GM20000 (cell line): ENCODE data around the gene CCDC80.

ENCODE experiments used
- DNase-seq: peaks from one replicate; pipeline ENCODE4 v3.0.0; 2012; ENCODE audit warnings: low spot score
- TF ChIP-seq, protein P1 (sequence below): IDR thresholded peaks from 2 replicates; pipeline ENCODE4 v1.5.1; 2012; ENCODE audit warnings: mild to moderate bottlenecking, control low read depth; ENCODE audit errors: extremely low read depth, missing control alignments

CCDC80 gene

DNA sequence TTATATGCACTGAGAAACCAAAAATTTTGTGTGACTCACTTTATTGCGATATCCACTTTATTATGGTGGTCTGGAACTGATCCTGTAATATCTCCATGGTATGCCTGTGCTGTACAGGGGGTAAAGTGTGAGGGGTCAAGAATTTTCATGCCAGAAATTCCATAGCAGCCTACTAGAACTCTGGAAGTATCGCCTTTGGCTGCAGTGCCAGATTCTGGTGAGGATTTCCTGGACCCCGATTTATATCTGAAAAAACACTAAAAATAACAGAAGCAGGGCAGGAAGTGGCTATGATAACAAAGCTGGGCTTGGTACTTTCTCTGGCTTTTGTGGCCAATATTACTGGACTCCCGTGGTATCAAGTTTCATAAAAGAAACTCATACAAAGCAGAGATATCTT lies 36.4 kb downstream of the CCDC80 start:
- DNase-seq = no peak
- TF ChIP-seq, protein P1, sequence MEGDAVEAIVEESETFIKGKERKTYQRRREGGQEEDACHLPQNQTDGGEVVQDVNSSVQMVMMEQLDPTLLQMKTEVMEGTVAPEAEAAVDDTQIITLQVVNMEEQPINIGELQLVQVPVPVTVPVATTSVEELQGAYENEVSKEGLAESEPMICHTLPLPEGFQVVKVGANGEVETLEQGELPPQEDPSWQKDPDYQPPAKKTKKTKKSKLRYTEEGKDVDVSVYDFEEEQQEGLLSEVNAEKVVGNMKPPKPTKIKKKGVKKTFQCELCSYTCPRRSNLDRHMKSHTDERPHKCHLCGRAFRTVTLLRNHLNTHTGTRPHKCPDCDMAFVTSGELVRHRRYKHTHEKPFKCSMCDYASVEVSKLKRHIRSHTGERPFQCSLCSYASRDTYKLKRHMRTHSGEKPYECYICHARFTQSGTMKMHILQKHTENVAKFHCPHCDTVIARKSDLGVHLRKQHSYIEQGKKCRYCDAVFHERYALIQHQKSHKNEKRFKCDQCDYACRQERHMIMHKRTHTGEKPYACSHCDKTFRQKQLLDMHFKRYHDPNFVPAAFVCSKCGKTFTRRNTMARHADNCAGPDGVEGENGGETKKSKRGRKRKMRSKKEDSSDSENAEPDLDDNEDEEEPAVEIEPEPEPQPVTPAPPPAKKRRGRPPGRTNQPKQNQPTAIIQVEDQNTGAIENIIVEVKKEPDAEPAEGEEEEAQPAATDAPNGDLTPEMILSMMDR = no peak

DNA sequence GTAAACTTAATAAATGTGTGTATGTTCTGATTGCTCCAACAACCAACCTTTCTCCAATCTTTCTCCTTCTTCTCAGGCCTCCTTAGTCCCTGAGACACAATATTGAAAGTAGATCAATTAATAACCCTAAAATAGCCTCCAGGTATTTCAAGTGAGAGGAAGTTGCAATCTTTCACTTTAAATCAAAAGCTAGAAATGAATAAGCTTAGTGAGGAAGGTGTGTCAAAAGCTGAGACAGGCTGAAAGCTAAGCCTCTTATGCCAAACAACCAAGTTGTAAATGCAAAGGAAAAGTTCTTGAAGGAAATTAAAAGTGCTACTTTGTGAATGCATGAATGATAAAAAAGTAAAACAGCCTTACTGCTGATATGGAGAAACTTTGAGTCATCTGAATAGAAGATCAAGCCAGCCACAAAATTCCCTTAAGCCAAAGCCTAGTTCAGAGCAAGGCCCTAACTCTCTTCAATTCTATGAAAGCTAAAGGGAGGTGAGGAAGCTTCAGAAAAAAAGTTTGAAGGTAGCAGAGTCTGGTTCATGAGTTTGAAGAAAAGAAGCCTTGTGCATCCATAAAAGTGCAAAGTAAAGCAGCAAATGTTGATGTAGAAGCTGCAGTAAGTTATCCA lies 38.6 kb downstream of the CCDC80 start:
- DNase-seq = no peak
- TF ChIP-seq, protein P1 = no peak

DNA sequence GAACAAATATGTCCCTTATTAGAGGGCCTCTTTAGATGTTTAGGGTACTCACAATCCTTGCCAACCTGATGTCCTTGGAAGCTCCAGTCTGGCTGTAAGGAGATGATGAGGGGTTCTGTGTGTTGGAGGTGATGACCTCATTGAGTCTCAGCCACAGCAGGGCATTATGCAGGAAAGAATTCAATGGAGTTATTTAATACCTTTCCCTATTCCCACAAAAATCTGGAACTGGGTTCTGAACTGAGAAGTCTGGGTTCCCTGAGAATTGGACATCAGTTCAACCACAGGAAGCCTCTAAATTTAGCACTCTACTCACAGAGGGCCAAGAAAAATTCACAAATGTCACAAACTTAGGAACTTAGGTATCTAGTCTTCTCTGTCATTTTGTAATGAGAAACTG lies 42.2 kb downstream of the CCDC80 start:
- TF ChIP-seq, protein P1 = no peak
- no peak for DNase-seq

DNA sequence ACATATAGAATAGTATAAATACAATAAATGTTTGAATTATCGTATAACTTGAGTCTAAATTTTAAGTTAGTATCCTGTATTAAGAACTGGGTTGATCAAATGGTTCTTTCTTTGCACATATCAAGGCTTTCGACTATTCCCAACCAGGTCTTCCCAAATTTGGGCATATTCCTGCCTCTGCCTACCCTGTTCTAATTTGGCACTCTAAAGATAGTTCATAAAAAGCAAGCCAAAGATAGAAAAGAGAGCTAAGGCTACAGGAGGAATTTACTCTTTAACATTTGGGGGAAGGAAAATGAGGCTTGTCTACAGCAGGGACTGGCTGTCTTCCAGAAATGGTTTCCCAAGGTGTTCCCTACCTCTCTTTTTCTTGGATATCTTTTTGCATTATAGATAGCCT lies 43.0 kb downstream of the CCDC80 start:
- TF ChIP-seq, protein P1 = no peak
- no peak for DNase-seq

DNA sequence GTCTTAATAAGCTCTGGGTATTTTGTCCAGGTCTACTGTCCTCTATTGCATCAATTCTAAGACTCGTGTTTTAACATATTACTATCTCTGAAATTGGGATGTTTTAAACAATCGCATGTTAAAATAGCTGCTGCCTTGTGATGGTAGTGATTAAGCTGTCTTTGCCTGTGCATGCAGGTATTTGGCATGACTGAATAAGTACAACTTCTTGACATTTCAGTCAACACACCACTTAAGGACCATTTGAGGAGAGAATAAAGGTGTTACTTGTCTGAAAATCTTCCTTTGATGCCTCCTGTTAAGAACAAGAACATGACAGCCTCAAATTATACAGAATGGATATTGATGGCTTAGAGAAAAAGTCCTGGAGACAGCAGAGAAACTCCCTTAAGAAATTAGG lies 46.1 kb downstream of the CCDC80 start:
- DNase-seq = no peak
- TF ChIP-seq, protein P1 = no peak

DNA sequence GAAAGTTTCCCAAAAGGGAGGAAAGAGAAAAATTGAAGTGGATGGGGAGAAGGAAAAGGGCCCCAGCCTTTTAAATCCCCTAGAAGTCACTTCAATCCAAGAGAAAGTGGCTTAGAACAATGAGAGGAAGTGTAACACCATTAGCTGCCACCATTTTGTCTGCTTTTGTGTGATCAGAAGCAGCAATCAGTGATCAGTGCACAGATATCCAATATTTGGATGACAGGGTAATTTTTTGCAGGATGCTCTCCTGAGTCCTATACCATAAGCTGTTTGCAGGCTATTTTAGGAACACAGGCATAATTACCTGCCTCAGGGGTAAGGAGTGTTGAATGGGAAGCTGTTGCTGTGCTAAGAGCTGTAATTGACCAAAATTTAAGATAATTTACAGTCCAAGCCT lies 47.7 kb downstream of the CCDC80 start:
- TF ChIP-seq, protein P1 = no peak
- no peak for DNase-seq

DNA sequence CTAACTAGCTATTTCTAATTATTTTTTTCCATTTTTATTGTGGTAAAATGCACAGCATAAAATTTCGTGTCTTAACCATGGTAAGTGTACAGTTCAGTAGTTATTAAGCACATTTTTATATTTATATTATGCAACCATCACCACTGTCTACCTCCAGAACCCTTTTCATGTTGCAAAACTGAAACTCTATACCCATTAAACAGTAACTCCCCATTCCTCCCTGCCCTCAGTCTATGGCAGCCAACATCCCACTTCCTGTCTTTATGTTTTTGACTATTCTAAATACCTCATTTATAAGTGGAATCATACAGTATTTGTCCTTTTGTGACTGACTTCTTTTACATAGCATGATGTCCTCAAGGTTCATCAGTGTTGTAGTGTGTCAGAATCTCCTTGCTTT lies 53.6 kb downstream of the CCDC80 start:
- DNase-seq = no peak
- TF ChIP-seq, protein P1 = no peak
